Urinary bladder (tissue), 4 donors: ENCODE data around the gene STRBP. TPM values are rescaled to one million over a fixed set of nuclear protein-coding genes. Genes with fewer than 3 reads are reported as not detected.
A peak's percentile ranks its signal among the peaks of the same experiment; 100 is the strongest.

ENCODE experiments used
- DNase-seq: peaks from one replicate; pipeline ENCODE4 v3.0.0-alpha.2; 2015; ENCODE audit errors: extremely low spot score
- H3K27ac ChIP-seq: one replicate; pipeline ENCODE4 v1.5.1; 2013; ENCODE audit warnings: low read depth, mild to moderate bottlenecking, moderate library complexity
- H3K36me3 ChIP-seq: one replicate; pipeline ENCODE4 v1.6.1; 2013; ENCODE audit warnings: mild to moderate bottlenecking, moderate library complexity; ENCODE audit not compliant: insufficient read depth
- H3K4me1 ChIP-seq: one replicate; pipeline ENCODE4 v1.6.1; 2013; ENCODE audit warnings: mild to moderate bottlenecking, moderate library complexity; ENCODE audit not compliant: insufficient read depth
- H3K4me3 ChIP-seq: one replicate; pipeline ENCODE4 v1.5.1; 2013; ENCODE audit warnings: low read depth, low read length
- WGBS: extraction: QIAGEN DNeasy Blood & Tissue Kit; methylation state at CpG from one replicate; pipeline ENCODE4 v1.1.7; 2013; 5-methylcytosine and 5-hydroxymethylcytosine counted together
- polyA plus RNA-seq: library from polyadenylated mRNA; stranded (reverse); fragments of 200-250 nt; gene quantifications from one replicate; pipeline ENCODE4 v1.2.3, GENCODE V29; 2013
- total RNA-seq: library from RNA; depleted of rRNA; stranded (reverse); fragments of >200 nt; gene quantifications from one replicate; pipeline ENCODE4 v1.2.3, GENCODE V29; 2014
- donor health status: healthy with polysubstance abuse.
- donor health status: healthy.

The STRBP gene
- total and polyA plus RNA-seq, 2 donors, result 6.8 to 17.1 TPM

- no peak for DNase-seq
- Histone ChIP-seq H3K4me3 (no peak overlapping the region), H3K4me1 (no peaks in the 10 kb centered on the region), H3K36me3 (peaks cover 3% of the 10 kb centered on the region), H3K27ac (no peak overlapping the region)
- WGBS, result 86% methylated on average over 5 of the region's 5 CpGs
Observed at GRCh38 chr9:123150708-123151503, 117.5 kb downstream of the STRBP start.

DNA sequence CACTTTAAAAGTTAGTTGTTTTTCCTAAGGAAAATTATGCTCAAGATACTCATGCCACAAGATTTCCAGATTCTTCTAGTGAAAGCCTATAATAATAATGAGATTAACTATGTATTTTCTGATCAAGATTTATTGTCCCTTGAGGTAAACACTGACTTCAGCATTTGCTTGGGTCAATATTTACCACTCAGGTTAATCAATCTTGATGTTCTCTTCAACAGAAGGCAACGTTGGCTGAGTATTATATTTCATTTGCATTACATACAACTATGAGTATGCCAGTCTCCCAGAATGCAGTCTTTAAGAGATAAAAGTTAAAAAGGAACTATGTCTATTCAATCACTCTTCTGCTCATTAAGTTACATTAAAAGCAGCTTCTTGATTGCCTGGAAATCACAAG lies 119.3 kb downstream of the STRBP start:
- no peak for DNase-seq
- H3K27ac ChIP-seq, result no peak overlapping the region
- H3K36me3 ChIP-seq, result peaks cover 3% of the 10 kb centered on the region
- H3K4me1 ChIP-seq, result no peaks in the 10 kb centered on the region
- no peak overlapping the region for H3K4me3 ChIP-seq
- WGBS, result 51% methylated on average over 1 of the region's 1 CpG

- DNase-seq, result no peak
- Histone ChIP-seq H3K36me3 (no peaks in the 10 kb centered on the region), H3K4me3 (no peak overlapping the region), H3K27ac (no peak overlapping the region), H3K4me1 (peaks cover 1% of the 10 kb centered on the region)
- WGBS, result 87% methylated on average over 2 of the region's 2 CpGs
Observed at GRCh38 chr9:123138163-123138562, 130.2 kb downstream of the STRBP start.

GRCh38 chr9:123135430-123135829 lies 133.0 kb downstream of the STRBP start:
- Histone ChIP-seq H3K36me3 (no peaks in the 10 kb centered on the region), H3K4me1 (no peaks in the 10 kb centered on the region), H3K4me3 (no peak overlapping the region), H3K27ac (no peak overlapping the region)
- no peak for DNase-seq
- WGBS, result 84% methylated on average over 5 of the region's 5 CpGs

- H3K4me3 ChIP-seq, result no peak overlapping the region
- no peaks in the 10 kb centered on the region for H3K4me1 ChIP-seq
- H3K36me3 ChIP-seq, result no peaks in the 10 kb centered on the region
- no peak for DNase-seq
- H3K27ac ChIP-seq, result peak overlapping the region; percentile 23
- 91% methylated on average over 6 of the region's 6 CpGs for WGBS
Observed at GRCh38 chr9:123132696-123133095, 135.7 kb downstream of the STRBP start.

DNA sequence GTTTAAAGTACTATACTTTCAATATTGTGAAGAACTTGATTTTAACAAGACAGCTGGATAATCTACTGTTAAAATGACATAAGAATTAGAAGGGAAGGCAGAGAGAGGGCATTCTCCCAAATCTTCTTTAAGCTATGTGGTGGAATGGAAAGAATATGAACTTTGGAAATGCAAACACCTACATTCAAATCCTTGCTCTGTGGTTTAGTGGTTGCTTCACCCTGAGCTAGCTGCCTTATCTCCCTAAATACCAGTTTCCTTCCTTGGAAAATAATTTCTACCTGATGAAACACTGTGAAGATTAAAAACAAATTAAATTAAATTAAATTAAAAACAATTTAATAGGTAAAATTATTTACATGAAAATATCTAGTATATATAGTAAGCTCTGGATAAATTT lies 136.4 kb downstream of the STRBP start:
- Histone ChIP-seq H3K27ac (no peak overlapping the region), H3K36me3 (no peaks in the 10 kb centered on the region), H3K4me3 (no peak overlapping the region), H3K4me1 (no peaks in the 10 kb centered on the region)
- DNase-seq, result no peak

DNA sequence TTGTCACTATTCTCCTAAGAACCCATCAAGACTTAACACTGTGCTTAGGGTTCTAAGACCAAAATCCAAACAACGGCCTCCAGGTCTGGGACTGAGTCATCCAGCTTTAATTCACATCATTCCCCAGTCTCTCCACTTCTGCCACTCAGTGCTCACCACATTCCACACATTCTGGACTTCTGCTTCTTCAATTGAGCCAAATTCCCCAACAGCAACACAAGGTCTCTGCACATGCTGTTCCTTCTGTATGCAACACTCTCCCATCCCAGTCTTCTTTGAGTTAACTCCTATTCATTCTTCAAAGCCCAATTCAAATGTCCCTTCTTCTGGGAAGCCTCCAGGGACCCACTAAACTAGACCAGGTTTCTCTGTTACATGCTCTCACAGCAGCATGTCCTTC lies 137.1 kb downstream of the STRBP start:
- no peaks in the 10 kb centered on the region for H3K36me3 ChIP-seq
- H3K4me1 ChIP-seq, result no peaks in the 10 kb centered on the region
- 77% methylated on average over 1 of the region's 1 CpG for WGBS

DNA sequence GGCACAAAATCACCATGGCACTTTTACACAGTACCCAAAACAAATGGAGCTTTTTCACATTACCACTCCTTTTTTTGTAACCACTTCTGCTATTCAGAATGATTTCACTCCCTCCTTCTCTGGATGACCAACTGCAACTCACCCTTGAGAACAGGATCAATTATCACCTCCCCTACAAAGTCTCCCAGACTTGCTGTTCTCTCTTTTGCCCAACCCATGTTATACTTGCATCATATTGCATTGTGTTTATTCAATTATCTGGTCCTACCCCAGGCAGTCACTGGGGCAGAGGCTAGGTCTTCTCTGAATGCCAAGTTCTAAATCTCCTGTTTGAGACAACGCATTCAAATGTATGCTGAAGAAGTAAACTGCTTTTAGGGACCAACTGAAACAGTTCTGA lies 139.0 kb downstream of the STRBP start:
- WGBS, result 96% methylated on average over 1 of the region's 1 CpG
- Histone ChIP-seq H3K4me1 (no peaks in the 10 kb centered on the region), H3K36me3 (peaks cover 3% of the 10 kb centered on the region), H3K4me3 (no peak overlapping the region), H3K27ac (no peak overlapping the region)
- DNase-seq, result no peak

More for the DNA sequence above, 137.1 kb downstream of the STRBP start:
- no peak for DNase-seq
- Histone ChIP-seq H3K27ac (no peak overlapping the region), H3K4me3 (no peak overlapping the region)

DNA sequence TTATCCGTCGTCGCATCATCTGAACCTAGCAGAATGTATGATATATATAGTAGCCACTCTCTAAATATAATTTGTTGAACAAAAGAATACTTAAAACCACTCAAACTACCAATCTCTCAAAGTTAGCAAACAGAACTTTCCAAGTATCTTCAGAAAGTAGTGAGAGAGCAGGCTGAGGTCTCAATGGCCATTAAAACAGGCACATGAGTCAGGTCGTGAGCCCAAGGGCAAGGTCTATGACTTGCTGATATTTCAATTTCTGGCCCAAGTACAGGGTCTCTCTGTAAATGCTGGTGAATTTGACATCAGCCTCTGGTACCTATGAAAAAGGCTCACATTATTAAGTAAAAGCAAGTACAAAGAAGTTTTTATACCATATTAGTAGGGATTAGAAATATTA lies 139.8 kb downstream of the STRBP start:
- H3K4me3 ChIP-seq, result no peak overlapping the region
- H3K27ac ChIP-seq, result no peak overlapping the region
- H3K4me1 ChIP-seq, result no peaks in the 10 kb centered on the region
- no peak for DNase-seq
- WGBS, result over 99% methylated on average over 4 of the region's 4 CpGs
- peaks cover 3% of the 10 kb centered on the region for H3K36me3 ChIP-seq

GRCh38 chr9:123127512-123128075 lies 140.8 kb downstream of the STRBP start:
- H3K27ac ChIP-seq, result no peak overlapping the region
- no peak for DNase-seq
- no peaks in the 10 kb centered on the region for H3K4me1 ChIP-seq
- H3K36me3 ChIP-seq, result peaks cover 3% of the 10 kb centered on the region
- 93% methylated on average over 3 of the region's 3 CpGs for WGBS
- no peak overlapping the region for H3K4me3 ChIP-seq

DNA sequence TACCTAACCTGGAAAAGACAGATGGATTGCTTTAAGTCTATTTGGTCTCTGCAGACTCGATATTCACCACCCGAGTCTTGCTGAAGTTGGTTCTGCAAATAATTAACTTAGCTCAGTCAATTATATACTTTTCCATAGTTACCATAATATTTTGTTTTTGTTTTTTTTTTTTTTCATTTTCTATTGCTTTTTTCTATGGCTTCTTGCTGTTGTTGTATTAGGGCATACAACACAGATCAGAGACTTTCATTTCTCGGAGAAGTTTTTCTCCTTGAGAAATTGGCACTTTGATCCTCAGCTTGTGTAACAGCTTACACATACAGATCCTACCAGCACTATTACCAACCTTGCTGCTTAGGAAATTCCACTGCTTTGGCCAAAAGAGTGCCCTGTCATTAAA lies 146.9 kb downstream of the STRBP start:
- no peaks in the 10 kb centered on the region for H3K4me1 ChIP-seq
- peaks cover 3% of the 10 kb centered on the region for H3K36me3 ChIP-seq
- WGBS, result 89% methylated on average over 3 of the region's 3 CpGs
- DNase-seq, result no peak
- no peak overlapping the region for H3K27ac ChIP-seq
- H3K4me3 ChIP-seq, result no peak overlapping the region

DNA sequence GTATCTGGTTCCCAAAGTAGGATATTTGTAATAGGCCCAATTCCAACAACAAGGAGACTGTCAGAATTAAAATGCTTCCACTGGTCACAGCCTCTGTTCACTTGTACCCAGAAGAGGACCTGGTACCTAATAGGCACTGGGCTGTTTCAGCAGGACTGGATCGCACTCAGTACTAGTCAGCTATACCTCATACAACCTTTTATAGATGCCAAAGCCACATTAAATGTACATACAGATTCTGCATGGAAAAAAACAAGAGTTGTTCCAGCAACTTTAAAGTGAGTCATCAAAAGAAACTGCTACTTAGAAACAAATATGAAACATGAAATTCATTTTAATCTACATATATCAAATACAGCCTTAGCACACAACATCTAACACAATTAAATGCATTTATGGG lies 147.4 kb downstream of the STRBP start:
- Histone ChIP-seq H3K4me1 (no peaks in the 10 kb centered on the region), H3K27ac (no peak overlapping the region), H3K36me3 (peaks cover under 1% of the 10 kb centered on the region), H3K4me3 (no peak overlapping the region)
- 84% methylated on average over 1 of the region's 1 CpG for WGBS
- no peak for DNase-seq

DNA sequence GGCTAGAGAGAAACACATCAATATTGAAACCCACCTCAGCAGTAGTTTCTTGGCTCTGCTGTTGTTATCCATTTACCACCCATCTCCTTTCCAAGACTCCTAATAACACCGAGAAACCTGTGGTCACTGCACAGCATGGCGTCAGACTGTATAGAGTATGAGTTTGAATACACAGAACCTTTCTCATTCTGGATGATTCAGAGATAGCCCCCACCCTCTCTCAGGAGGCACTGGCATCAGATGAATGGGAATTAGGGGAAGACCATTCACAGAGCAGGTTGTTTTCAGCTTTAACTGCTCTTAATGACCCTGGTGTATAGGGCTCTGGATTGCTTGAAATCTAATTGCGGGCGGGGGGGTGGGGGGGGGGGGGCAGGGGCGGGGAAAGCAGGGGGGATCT lies 148.3 kb downstream of the STRBP start:
- Histone ChIP-seq H3K4me3 (no peak overlapping the region), H3K4me1 (no peaks in the 10 kb centered on the region), H3K36me3 (no peaks in the 10 kb centered on the region), H3K27ac (no peak overlapping the region)
- WGBS, result 49% methylated on average over 5 of the region's 5 CpGs
- no peak for DNase-seq

DNA sequence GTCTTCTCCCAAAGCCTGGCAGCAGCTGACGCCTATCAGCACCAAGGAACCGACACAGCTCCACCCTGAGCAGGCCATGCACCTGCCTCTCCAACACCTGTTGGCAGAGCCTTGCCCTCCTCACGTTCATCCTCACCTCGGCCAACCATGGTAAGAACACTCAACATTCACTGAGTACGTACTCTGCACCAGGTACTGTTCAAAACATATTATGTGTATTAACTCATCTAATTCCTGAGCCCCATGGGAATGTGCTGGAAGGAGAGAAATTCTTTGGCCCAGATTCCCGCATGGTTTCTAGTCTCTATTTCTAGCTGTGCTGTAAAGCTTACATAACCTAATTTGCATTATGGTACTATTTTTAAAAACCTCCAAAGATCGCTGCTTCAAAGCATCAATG lies 148.8 kb downstream of the STRBP start:
- Histone ChIP-seq H3K36me3 (no peaks in the 10 kb centered on the region), H3K4me1 (no peaks in the 10 kb centered on the region), H3K4me3 (no peak overlapping the region), H3K27ac (no peak overlapping the region)
- no peak for DNase-seq
- WGBS, result 65% methylated on average over 7 of the region's 7 CpGs
